ENCODE results near the gene ANOS1.

DNA sequence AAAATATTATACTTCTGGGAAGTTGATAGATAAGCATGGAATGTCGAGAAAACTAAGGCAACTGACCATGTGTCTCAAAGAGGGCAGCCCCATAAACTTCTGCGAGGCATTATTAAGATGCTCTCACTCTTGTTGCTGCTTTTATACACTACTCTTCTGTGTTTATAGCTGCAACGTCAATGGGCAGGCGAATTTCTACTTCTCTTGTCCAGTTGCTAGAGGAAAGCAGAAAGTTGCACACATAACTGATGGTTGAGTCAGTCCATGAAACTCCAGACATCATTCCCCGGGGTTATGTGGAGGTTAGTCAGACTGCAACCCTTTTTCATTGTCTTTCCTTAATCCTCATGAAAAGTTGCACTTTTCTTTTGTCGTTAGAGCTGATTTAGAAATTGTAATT is 227.5 kb downstream of the ANOS1 start:
- TF ChIP-seq, protein P1, sequence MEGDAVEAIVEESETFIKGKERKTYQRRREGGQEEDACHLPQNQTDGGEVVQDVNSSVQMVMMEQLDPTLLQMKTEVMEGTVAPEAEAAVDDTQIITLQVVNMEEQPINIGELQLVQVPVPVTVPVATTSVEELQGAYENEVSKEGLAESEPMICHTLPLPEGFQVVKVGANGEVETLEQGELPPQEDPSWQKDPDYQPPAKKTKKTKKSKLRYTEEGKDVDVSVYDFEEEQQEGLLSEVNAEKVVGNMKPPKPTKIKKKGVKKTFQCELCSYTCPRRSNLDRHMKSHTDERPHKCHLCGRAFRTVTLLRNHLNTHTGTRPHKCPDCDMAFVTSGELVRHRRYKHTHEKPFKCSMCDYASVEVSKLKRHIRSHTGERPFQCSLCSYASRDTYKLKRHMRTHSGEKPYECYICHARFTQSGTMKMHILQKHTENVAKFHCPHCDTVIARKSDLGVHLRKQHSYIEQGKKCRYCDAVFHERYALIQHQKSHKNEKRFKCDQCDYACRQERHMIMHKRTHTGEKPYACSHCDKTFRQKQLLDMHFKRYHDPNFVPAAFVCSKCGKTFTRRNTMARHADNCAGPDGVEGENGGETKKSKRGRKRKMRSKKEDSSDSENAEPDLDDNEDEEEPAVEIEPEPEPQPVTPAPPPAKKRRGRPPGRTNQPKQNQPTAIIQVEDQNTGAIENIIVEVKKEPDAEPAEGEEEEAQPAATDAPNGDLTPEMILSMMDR (IDR thresholded peaks at IDR 0.05): no peak
- TF ChIP-seq POLR2A (IDR thresholded peaks at IDR 0.05): no peak
